ENCODE data around the gene CLNK.

The CLNK gene

DNA sequence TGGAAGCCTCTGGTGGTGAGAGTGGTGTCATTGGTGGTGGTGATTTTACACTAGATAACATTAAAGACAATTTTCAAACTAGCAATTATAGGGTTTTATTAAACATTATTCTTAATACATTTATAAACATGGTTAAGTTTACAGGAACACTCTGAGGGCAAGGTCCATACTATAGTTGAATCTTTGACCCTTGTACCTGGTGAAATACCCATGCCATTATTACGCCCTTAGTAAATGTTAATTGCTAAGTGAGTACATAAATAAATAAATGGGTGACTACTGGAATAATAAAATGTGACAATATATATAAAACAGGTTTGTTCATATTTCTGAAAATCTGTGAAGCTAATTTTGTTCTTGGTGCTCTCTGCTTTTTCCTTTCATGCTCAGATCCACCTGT, 13.6 kb upstream of the CLNK start:
- H3K27me3 ChIP-seq (ENCODE audit: control insufficient read depth in 1 of 2, insufficient read depth in 2 of 2, low read length in 2 of 2): no peaks in the 10 kb centered on the region
- H3K9me3 ChIP-seq (ENCODE audit: low read length): no peaks in the 10 kb centered on the region
- H3K4me3 ChIP-seq (ENCODE audit: low read depth in 1 of 2, low read length in 2 of 2): no peak overlapping the region
- H3K4me1 ChIP-seq (ENCODE audit: insufficient read depth, low read length): no peaks in the 10 kb centered on the region
- H3K27ac ChIP-seq (ENCODE audit: low read depth, low read length): no peak overlapping the region
- no peaks in the 10 kb centered on the region for H3K36me3 ChIP-seq (ENCODE audit: insufficient read depth, low read length)
- H3K9ac ChIP-seq (ENCODE audit: low read length): no peak overlapping the region

- no peaks in the 10 kb centered on the region for H3K4me1 ChIP-seq (ENCODE audit: insufficient read depth, low read length)
- no peaks in the 10 kb centered on the region for H3K9me3 ChIP-seq (ENCODE audit: low read length)
These were observed 12.5 kb upstream of the CLNK start for GRCh38 chr4:10697086-10697485.

GRCh38 chr4:10696253-10696652, 11.7 kb upstream of the CLNK start:
- Histone ChIP-seq H3K9me3 (ENCODE audit: low read length) (no peaks in the 10 kb centered on the region), H3K27me3 (ENCODE audit: control insufficient read depth in 1 of 2, insufficient read depth in 2 of 2, low read length in 2 of 2) (no peaks in the 10 kb centered on the region), H3K4me1 (ENCODE audit: insufficient read depth, low read length) (no peaks in the 10 kb centered on the region), H3K27ac (ENCODE audit: low read depth, low read length) (no peak overlapping the region), H3K36me3 (ENCODE audit: insufficient read depth, low read length) (no peaks in the 10 kb centered on the region), H3K9ac (ENCODE audit: low read length) (no peak overlapping the region), H3K4me3 (ENCODE audit: low read depth in 1 of 2, low read length in 2 of 2) (no peak overlapping the region)

More at GRCh38 chr4:10697086-10697485, 12.5 kb upstream of the CLNK start:
- no peak overlapping the region for H3K9ac ChIP-seq (ENCODE audit: low read length)
- H3K4me3 ChIP-seq (ENCODE audit: low read depth in 1 of 2, low read length in 2 of 2): no peak overlapping the region
- no peaks in the 10 kb centered on the region for H3K27me3 ChIP-seq (ENCODE audit: control insufficient read depth in 1 of 2, insufficient read depth in 2 of 2, low read length in 2 of 2)
- H3K27ac ChIP-seq (ENCODE audit: low read depth, low read length): no peak overlapping the region
- no peaks in the 10 kb centered on the region for H3K36me3 ChIP-seq (ENCODE audit: insufficient read depth, low read length)

- Histone ChIP-seq H3K27me3 (ENCODE audit: control insufficient read depth in 1 of 2, insufficient read depth in 2 of 2, low read length in 2 of 2) (no peaks in the 10 kb centered on the region), H3K36me3 (ENCODE audit: insufficient read depth, low read length) (no peaks in the 10 kb centered on the region)
These were observed 10.3 kb upstream of the CLNK start for GRCh38 chr4:10694828-10695209.

GRCh38 chr4:10694151-10694827, 9.7 kb upstream of the CLNK start:
- Histone ChIP-seq H3K27me3 (ENCODE audit: control insufficient read depth in 1 of 2, insufficient read depth in 2 of 2, low read length in 2 of 2) (no peaks in the 10 kb centered on the region), H3K9me3 (ENCODE audit: low read length) (no peaks in the 10 kb centered on the region), H3K4me3 (ENCODE audit: low read depth in 1 of 2, low read length in 2 of 2) (no peak overlapping the region), H3K4me1 (ENCODE audit: insufficient read depth, low read length) (no peaks in the 10 kb centered on the region), H3K27ac (ENCODE audit: low read depth, low read length) (no peak overlapping the region), H3K9ac (ENCODE audit: low read length) (no peak overlapping the region), H3K36me3 (ENCODE audit: insufficient read depth, low read length) (no peaks in the 10 kb centered on the region)

More at GRCh38 chr4:10694828-10695209, 10.3 kb upstream of the CLNK start:
- Histone ChIP-seq H3K9ac (ENCODE audit: low read length) (no peak overlapping the region), H3K4me1 (ENCODE audit: insufficient read depth, low read length) (no peaks in the 10 kb centered on the region), H3K27ac (ENCODE audit: low read depth, low read length) (no peak overlapping the region), H3K9me3 (ENCODE audit: low read length) (no peaks in the 10 kb centered on the region), H3K4me3 (ENCODE audit: low read depth in 1 of 2, low read length in 2 of 2) (no peak overlapping the region)

- H3K9me3 ChIP-seq (ENCODE audit: low read length): no peaks in the 10 kb centered on the region
- no peak overlapping the region for H3K4me3 ChIP-seq (ENCODE audit: low read depth in 1 of 2, low read length in 2 of 2)
- no peak overlapping the region for H3K27ac ChIP-seq (ENCODE audit: low read depth, low read length)
- H3K36me3 ChIP-seq (ENCODE audit: insufficient read depth, low read length): no peaks in the 10 kb centered on the region
- no peaks in the 10 kb centered on the region for H3K4me1 ChIP-seq (ENCODE audit: insufficient read depth, low read length)
- H3K9ac ChIP-seq (ENCODE audit: low read length): no peak overlapping the region
- H3K27me3 ChIP-seq (ENCODE audit: control insufficient read depth in 1 of 2, insufficient read depth in 2 of 2, low read length in 2 of 2): no peaks in the 10 kb centered on the region
These were observed 7.1 kb upstream of the CLNK start for GRCh38 chr4:10691651-10692050.

DNA sequence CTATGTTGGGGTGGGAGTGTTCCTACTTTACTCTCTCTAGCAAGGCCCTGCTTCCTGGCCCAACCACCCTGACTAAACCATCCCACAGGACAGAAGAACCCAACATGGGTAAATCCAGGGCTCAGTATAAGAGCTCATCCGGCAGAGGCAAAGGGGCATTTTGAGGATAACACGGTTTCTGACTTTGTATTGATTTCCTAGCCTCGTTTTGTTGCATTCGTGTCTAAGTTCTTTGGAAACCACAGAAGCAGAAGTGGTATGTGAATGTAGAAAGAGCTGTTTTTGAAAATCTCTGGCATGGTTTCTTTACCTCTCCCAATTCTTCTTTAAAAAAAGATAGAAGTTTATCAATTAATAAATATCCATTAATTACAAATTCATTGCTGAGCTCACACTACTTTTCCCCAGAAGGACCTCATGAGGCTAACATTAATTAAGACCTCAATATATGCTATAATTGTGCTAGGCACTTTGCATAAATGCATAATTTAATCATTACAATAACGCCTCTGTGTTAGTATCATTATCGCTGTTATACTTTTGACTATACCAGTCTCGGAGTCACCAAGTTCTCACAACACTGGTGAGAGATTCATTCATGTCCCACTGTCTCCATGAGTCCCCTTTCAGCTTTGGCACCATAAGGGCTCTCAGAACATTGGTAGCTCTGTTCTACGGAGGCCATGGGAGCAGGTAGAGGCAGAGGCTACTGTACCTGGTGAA, 5.8 kb upstream of the CLNK start:
- Histone ChIP-seq H3K4me1 (ENCODE audit: insufficient read depth, low read length) (no peaks in the 10 kb centered on the region), H3K36me3 (ENCODE audit: insufficient read depth, low read length) (no peaks in the 10 kb centered on the region), H3K27ac (ENCODE audit: low read depth, low read length) (no peak overlapping the region), H3K9ac (ENCODE audit: low read length) (no peak overlapping the region), H3K4me3 (ENCODE audit: low read depth in 1 of 2, low read length in 2 of 2) (no peak overlapping the region), H3K9me3 (ENCODE audit: low read length) (no peaks in the 10 kb centered on the region), H3K27me3 (ENCODE audit: control insufficient read depth in 1 of 2, insufficient read depth in 2 of 2, low read length in 2 of 2) (no peaks in the 10 kb centered on the region)

DNA sequence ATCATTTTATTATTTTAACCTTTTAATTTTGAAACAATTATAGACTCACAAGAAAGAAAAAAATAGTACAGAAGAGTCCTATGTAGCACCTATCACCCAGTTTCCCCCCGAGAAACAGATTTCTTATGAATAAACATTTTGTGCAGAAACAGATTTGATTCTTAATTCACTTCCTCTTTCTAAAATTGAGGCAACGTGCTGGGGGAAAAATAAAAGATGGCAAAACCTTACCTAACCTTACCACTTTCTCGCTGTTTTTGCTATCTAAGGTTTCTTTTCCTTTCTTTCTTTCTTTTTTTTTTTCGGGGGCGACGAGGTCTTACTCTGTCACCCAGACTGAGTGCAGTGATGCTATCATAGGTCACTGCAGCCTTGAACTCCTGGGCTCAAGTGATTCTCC, 4.3 kb upstream of the CLNK start:
- H3K36me3 ChIP-seq (ENCODE audit: insufficient read depth, low read length): no peaks in the 10 kb centered on the region
- no peaks in the 10 kb centered on the region for H3K9me3 ChIP-seq (ENCODE audit: low read length)
- no peak overlapping the region for H3K27ac ChIP-seq (ENCODE audit: low read depth, low read length)
- H3K27me3 ChIP-seq (ENCODE audit: control insufficient read depth in 1 of 2, insufficient read depth in 2 of 2, low read length in 2 of 2): no peaks in the 10 kb centered on the region
- H3K4me3 ChIP-seq (ENCODE audit: low read depth in 1 of 2, low read length in 2 of 2): no peak overlapping the region
- H3K4me1 ChIP-seq (ENCODE audit: insufficient read depth, low read length): no peaks in the 10 kb centered on the region
- no peak overlapping the region for H3K9ac ChIP-seq (ENCODE audit: low read length)

GRCh38 chr4:10688022-10688421, 3.5 kb upstream of the CLNK start:
- Histone ChIP-seq H3K9ac (ENCODE audit: low read length) (no peak overlapping the region), H3K9me3 (ENCODE audit: low read length) (no peaks in the 10 kb centered on the region), H3K27ac (ENCODE audit: low read depth, low read length) (no peak overlapping the region), H3K4me3 (ENCODE audit: low read depth in 1 of 2, low read length in 2 of 2) (no peak overlapping the region), H3K4me1 (ENCODE audit: insufficient read depth, low read length) (no peaks in the 10 kb centered on the region), H3K36me3 (ENCODE audit: insufficient read depth, low read length) (no peaks in the 10 kb centered on the region), H3K27me3 (ENCODE audit: control insufficient read depth in 1 of 2, insufficient read depth in 2 of 2, low read length in 2 of 2) (no peaks in the 10 kb centered on the region)

GRCh38 chr4:10687526-10687925, 3.0 kb upstream of the CLNK start:
- H3K4me3 ChIP-seq (ENCODE audit: low read depth in 1 of 2, low read length in 2 of 2): no peak overlapping the region
- no peaks in the 10 kb centered on the region for H3K27me3 ChIP-seq (ENCODE audit: control insufficient read depth in 1 of 2, insufficient read depth in 2 of 2, low read length in 2 of 2)
- no peaks in the 10 kb centered on the region for H3K9me3 ChIP-seq (ENCODE audit: low read length)
- H3K27ac ChIP-seq (ENCODE audit: low read depth, low read length): no peak overlapping the region
- no peaks in the 10 kb centered on the region for H3K36me3 ChIP-seq (ENCODE audit: insufficient read depth, low read length)
- no peak overlapping the region for H3K9ac ChIP-seq (ENCODE audit: low read length)
- no peaks in the 10 kb centered on the region for H3K4me1 ChIP-seq (ENCODE audit: insufficient read depth, low read length)

DNA sequence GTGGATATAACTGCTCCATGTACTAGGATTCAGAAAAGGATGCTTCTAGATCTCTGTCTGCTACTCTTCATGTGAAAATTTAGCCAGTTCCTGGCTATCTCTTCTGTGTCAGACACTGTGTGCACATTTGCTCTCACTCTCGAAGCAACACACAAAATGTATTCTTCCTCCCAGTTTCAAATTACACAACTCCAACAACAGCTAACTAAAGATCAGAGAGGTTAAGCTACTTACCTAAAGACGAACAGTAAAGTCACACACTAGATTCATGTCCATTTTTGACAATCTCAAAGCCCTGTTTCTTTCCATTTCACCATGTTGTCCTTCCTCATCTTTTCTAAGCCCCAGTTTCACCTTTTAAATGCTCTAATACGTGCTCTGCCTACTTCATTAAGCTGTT, 2.2 kb downstream of the CLNK start:
- Histone ChIP-seq H3K27me3 (ENCODE audit: control insufficient read depth in 1 of 2, insufficient read depth in 2 of 2, low read length in 2 of 2) (no peaks in the 10 kb centered on the region), H3K9ac (ENCODE audit: low read length) (no peak overlapping the region), H3K4me1 (ENCODE audit: insufficient read depth, low read length) (no peaks in the 10 kb centered on the region), H3K36me3 (ENCODE audit: insufficient read depth, low read length) (no peaks in the 10 kb centered on the region), H3K9me3 (ENCODE audit: low read length) (no peaks in the 10 kb centered on the region), H3K27ac (ENCODE audit: low read depth, low read length) (no peak overlapping the region), H3K4me3 (ENCODE audit: low read depth in 1 of 2, low read length in 2 of 2) (no peak overlapping the region)
